Spleen (tissue), 7 donors: ENCODE measurements around the gene FBXO21.

Experiments used
- CTCF ChIP-seq, 11 experiments: fragments of 200-600 bp in 7 of 11; fragments of 450-650 bp in 4 of 11; sonication (generic) in 4 of 11; IDR thresholded peaks in 8 of 11; conservative IDR thresholded peaks in 3 of 11; 1 replicate in 7 of 11; 2 replicates in 4 of 11; pipeline versions ENCODE4 v1.4.0 to v1.8.0; 2016 to 2021; ENCODE audit warnings: antibody characterized with exemption in 11 of 11, inconsistent platforms in 4 of 11, mild to moderate bottlenecking in 1 of 11
- POLR2A ChIP-seq, 3 donors: fragments of 450-650 bp; IDR thresholded peaks; one replicate each; pipeline ENCODE4 v1.5.1; 2017; ENCODE audit warnings: antibody characterized with exemption in 3 of 3, mild to moderate bottlenecking in 1 of 3
- donor health status: DM: no; HTN: no; CAD: no; lungs with moderate emphysema.
- donor health status: DM: no; HTN: no; CAD: no.
- donor health status: DM: no; HTN: no; CAD: no.

- TF ChIP-seq CTCF (IDR thresholded peaks at IDR 0.05 in 8 of 11, conservative IDR thresholded peaks at IDR 0.05 in 3 of 11) (no peak), POLR2A (IDR thresholded peaks at IDR 0.05) (no peak)
Observed at GRCh38 chr12:117113231-117113630, 77.0 kb downstream of the FBXO21 start.
